SK-N-SH (cell line): ENCODE results near the gene ZNF519. TPM values are rescaled to one million over a fixed set of nuclear protein-coding genes. Genes with fewer than 3 reads are reported as not detected.

Source experiments
- CTCF ChIA-PET: fragments of 300-600, 350-600 bp; formaldehyde crosslinking; extraction: SDS; loops from one replicate; lab custom pipeline; 2021; lab: Yijun Ruan, JAX
- POLR2A ChIA-PET: fragments of 350-600 bp; sonication (Branson Sonifier 250); formaldehyde crosslinking; extraction: SDS; loops from one replicate; lab custom pipeline; 2020; ENCODE audit warnings: antibody characterized with exemption, inconsistent platforms; lab: Yijun Ruan, JAX
- DNase-seq: peaks from one replicate; pipeline ENCODE4 v3.0.0; 2012
- H2AFZ ChIP-seq: fragments of 200-600 bp; sonication (generic); 2 replicates; pipeline ENCODE4 v1.8.1; 2016; ENCODE audit warnings: antibody characterized with exemption, mild to moderate bottlenecking, low read depth
- H3F3A ChIP-seq: fragments of 200-600 bp; sonication (generic); replicated peaks from 2 replicates; pipeline ENCODE3; 2016; ENCODE audit warnings: antibody characterized with exemption, mild to moderate bottlenecking; ENCODE audit not compliant: insufficient read depth
- H3K27ac ChIP-seq, 2 experiments: fragments of 200-500 bp in 1 of 2; fragments of 200-600 bp in 1 of 2; sonication (Bioruptor generic) in 1 of 2; sonication (generic), shearing (Covaris generic) in 1 of 2; 2 replicates each; pipeline versions ENCODE4 v1.5.1 to v1.6.1; 2014 to 2016; ENCODE audit warnings: low read depth in 2 of 2, inconsistent platforms in 1 of 2, low read length in 1 of 2, mild to moderate bottlenecking in 1 of 2, mixed read lengths in 1 of 2
- H3K27me3 ChIP-seq: fragments of 200-600 bp; sonication (generic), shearing (Covaris generic); 2 replicates; pipeline ENCODE4 v1.6.1; 2016; ENCODE audit warnings: mixed run types; ENCODE audit not compliant: insufficient read depth
- H3K36me3 ChIP-seq, 2 experiments: fragments of 200-500 bp in 1 of 2; fragments of 200-600 bp in 1 of 2; sonication (Bioruptor generic) in 1 of 2; sonication (generic) in 1 of 2; replicated peaks in 1 of 2; 2 replicates each; pipeline versions ENCODE3 to v1.5.1; 2014 to 2016; ENCODE audit warnings: low read length in 1 of 2, mild to moderate bottlenecking in 1 of 2; ENCODE audit not compliant: insufficient read depth in 2 of 2, control insufficient read depth in 1 of 2
- H3K4me1 ChIP-seq, 2 experiments: fragments of 200-500 bp in 1 of 2; fragments of 200-600 bp in 1 of 2; sonication (Bioruptor generic) in 1 of 2; sonication (generic), shearing (Covaris generic) in 1 of 2; 2 replicates each; pipeline versions ENCODE4 v1.5.1 to v1.6.1; 2014 to 2016; ENCODE audit warnings: low read depth in 1 of 2, low read length in 1 of 2, mixed run types in 1 of 2; ENCODE audit not compliant: insufficient read depth in 2 of 2, control insufficient read depth in 1 of 2
- H3K4me2 ChIP-seq: fragments of 200-600 bp; sonication (generic), shearing (Covaris generic); 2 replicates; pipeline ENCODE4 v1.6.1; 2017; ENCODE audit warnings: mixed run types
- H3K4me3 ChIP-seq, 2 experiments: fragments of 200-500 bp in 1 of 2; fragments of 200-600 bp in 1 of 2; sonication (Bioruptor generic) in 1 of 2; sonication (generic), shearing (Covaris generic) in 1 of 2; 2 replicates each; pipeline versions ENCODE4 v1.5.1 to v1.8.1; 2014 to 2016; ENCODE audit warnings: low read depth in 2 of 2, inconsistent platforms in 1 of 2, low read length in 1 of 2, mild to moderate bottlenecking in 1 of 2, mixed read lengths in 1 of 2, moderate library complexity in 1 of 2
- H3K79me2 ChIP-seq: fragments of 200-600 bp; sonication (generic); 2 replicates; pipeline ENCODE4 v1.8.1; 2017; ENCODE audit warnings: mild to moderate bottlenecking; ENCODE audit not compliant: insufficient read depth
- H3K9ac ChIP-seq: fragments of 200-600 bp; sonication (generic); 2 replicates; pipeline ENCODE4 v1.6.1; 2017; ENCODE audit warnings: mixed run types
- H3K9me2 ChIP-seq: fragments of 200-600 bp; sonication (generic); 2 replicates; pipeline ENCODE4 v1.6.1; 2017; ENCODE audit warnings: mixed run types
- H3K9me3 ChIP-seq: fragments of 200-600 bp; sonication (generic); 2 replicates; pipeline ENCODE4 v1.6.1; 2017; ENCODE audit warnings: mixed run types, mild to moderate bottlenecking, moderate library complexity
- H4K20me1 ChIP-seq: fragments of 200-600 bp; sonication (generic); 2 replicates; pipeline ENCODE4 v1.6.1; 2017; ENCODE audit warnings: mild to moderate bottlenecking, mixed run types; ENCODE audit not compliant: insufficient read depth
- CTCF ChIP-seq: fragments of 200-600 bp; sonication (generic); IDR thresholded peaks from 2 replicates; pipeline ENCODE4 v1.6.1; 2017; ENCODE audit warnings: antibody characterized with exemption, mild to moderate bottlenecking, moderate library complexity
- NFIC ChIP-seq: IDR thresholded peaks from 2 replicates; pipeline ENCODE4 v1.4.0; 2012; ENCODE audit warnings: borderline replicate concordance
- PBX3 ChIP-seq: IDR thresholded peaks from 2 replicates; pipeline ENCODE4; 2012
- POLR2AphosphoS5 ChIP-seq: IDR thresholded peaks from 2 replicates; pipeline ENCODE4 v1.6.1; 2012; ENCODE audit warnings: low read depth, low read length
- RAD21 ChIP-seq: IDR thresholded peaks from 2 replicates; pipeline ENCODE4 v1.6.1; 2012; ENCODE audit warnings: mild to moderate bottlenecking, low read length
- REST ChIP-seq: IDR thresholded peaks from 2 replicates; pipeline ENCODE4 v1.6.1; 2012; ENCODE audit warnings: mild to moderate bottlenecking, low read depth, low read length, moderate library complexity
- SMC3 ChIP-seq: IDR thresholded peaks from 2 replicates; pipeline ENCODE4 v1.6.1; 2012; ENCODE audit warnings: low read depth, low read length, improper control_type of control experiment
- TEAD4 ChIP-seq: IDR thresholded peaks from 2 replicates; pipeline ENCODE4 v1.4.0; 2012; ENCODE audit warnings: mild to moderate bottlenecking, borderline replicate concordance; ENCODE audit not compliant: insufficient read depth
- USF1 ChIP-seq: IDR thresholded peaks from 2 replicates; pipeline ENCODE4 v1.4.0; 2012; ENCODE audit warnings: low read depth, borderline replicate concordance
- USF2 ChIP-seq: fragments of 150-350 bp; IDR thresholded peaks from 2 replicates; pipeline ENCODE4 v1.6.1; 2017; ENCODE audit warnings: antibody characterized with exemption, low read length, low read depth, borderline replicate concordance
- ZBTB33 ChIP-seq: IDR thresholded peaks from 2 replicates; pipeline ENCODE4 v1.4.0; 2012; ENCODE audit warnings: low read depth, borderline replicate concordance
- WGBS: methylation state at CpG from one replicate; pipeline ENCODE4 v1.1.6; 2017; ENCODE audit warnings: low lambda C conversion rate; 5-methylcytosine and 5-hydroxymethylcytosine counted together
- polyA plus RNA-seq, 3 experiments: library from polyadenylated mRNA; depleted of rRNA; stranded (reverse); fragments of >200 nt; gene quantifications; 2 replicates each; pipeline ENCODE4 v1.2.3, GENCODE V29; 2012

ZNF519 gene
- polyA plus RNA-seq, 1 of the 3 experiments (the other 2 are of a cell fraction) = 3.2 TPM

GRCh38 chr18:14086458-14087231 lies 45.6 kb downstream of the ZNF519 start:
- DNase-seq = peak; percentile 45
- no peaks in the 10 kb centered on the region for H3K36me3 ChIP-seq
- 10% methylated on average over 9 of the region's 9 CpGs for WGBS
- no peak overlapping the region for H2AFZ ChIP-seq
- peak overlapping the region in 1 of 2 experiments; percentile 35; a peak in 1 of 4 replicates for H3K4me3 ChIP-seq
- H3K79me2 ChIP-seq = no peaks in the 10 kb centered on the region; the same call in 1 of the 2 replicates
- TF ChIP-seq TEAD4 = no peak
- peak; percentile 71 for TF ChIP-seq SMC3
- no peak for TF ChIP-seq POLR2AphosphoS5
- peak; percentile 87 for TF ChIP-seq CTCF
- peak; percentile 91 for TF ChIP-seq RAD21
- H3F3A ChIP-seq = peaks cover 3% of the 10 kb centered on the region
- no peaks in the 10 kb centered on the region for H3K9me2 ChIP-seq
- CTCF ChIA-PET = interaction anchor here (0.6 to 3.1 kb wide), 39 partner anchors 8 to 674 kb away, joined by 3 to 60 read pairs (median 4); partner anchors contain the start of gene MC5R
- no peak overlapping the region for H3K9ac ChIP-seq
- POLR2A ChIA-PET = no interaction called here
- no peaks in the 10 kb centered on the region for H4K20me1 ChIP-seq
- H3K4me1 ChIP-seq = peaks cover 0 to 3% of the 10 kb centered on the region in 2 experiments; a peak in 1 of 4 replicates
- H3K9me3 ChIP-seq = no peaks in the 10 kb centered on the region
- no peaks in the 10 kb centered on the region for H3K27me3 ChIP-seq
- 0 out of 2 replicates have a peak overlapping the region, but pooled peaks have one; percentile 41 for H3K4me2 ChIP-seq
- H3K27ac ChIP-seq = no peak overlapping the region

- Histone ChIP-seq H3K4me2 (no peak overlapping the region), H3K4me1 (peaks cover 0 to 3% of the 10 kb centered on the region in 2 experiments; a peak in 1 of 4 replicates), H3K27me3 (no peaks in the 10 kb centered on the region), H3K36me3 (no peaks in the 10 kb centered on the region), H2AFZ (no peak overlapping the region), H4K20me1 (no peaks in the 10 kb centered on the region), H3K4me3 (no peak overlapping the region), H3K9me2 (no peaks in the 10 kb centered on the region), H3F3A (peaks cover 3% of the 10 kb centered on the region), H3K27ac (no peak overlapping the region), H3K9ac (no peak overlapping the region), H3K79me2 (no peaks in the 10 kb centered on the region), H3K9me3 (no peaks in the 10 kb centered on the region)
- ChIA-PET POLR2A (no interaction called here), CTCF (interaction anchor here (0.6 to 3.1 kb wide), 27 partner anchors 9 to 674 kb away, joined by 3 to 60 read pairs (median 5); partner anchors contain the start of gene MC5R)
- TF ChIP-seq USF1 (no peak), POLR2AphosphoS5 (no peak), NFIC (no peak), ZBTB33 (no peak), USF2 (no peak), RAD21 (no peak), REST (no peak), PBX3 (no peak)
- DNase-seq = no peak
- 40% methylated on average over 1 of the region's 9 CpGs for WGBS
Observed at GRCh38 chr18:14085770-14086457, 46.3 kb downstream of the ZNF519 start.
